Upper lobe of left lung (tissue), 4 donors: ENCODE data around the gene TBPL2.

Experiments used
- POLR2A ChIP-seq, 4 donors: fragments of 450-650 bp; IDR thresholded peaks; one replicate each; pipeline ENCODE4 v1.5.1; 2016 to 2017; ENCODE audit warnings: antibody characterized with exemption in 4 of 4, mild to moderate bottlenecking in 2 of 4
- POLR2AphosphoS5 ChIP-seq, 2 donors: sonication (generic); formaldehyde crosslinking; IDR thresholded peaks; one replicate each; pipeline ENCODE4 v1.5.1; 2017; ENCODE audit warnings: antibody characterized with exemption in 2 of 2

DNA sequence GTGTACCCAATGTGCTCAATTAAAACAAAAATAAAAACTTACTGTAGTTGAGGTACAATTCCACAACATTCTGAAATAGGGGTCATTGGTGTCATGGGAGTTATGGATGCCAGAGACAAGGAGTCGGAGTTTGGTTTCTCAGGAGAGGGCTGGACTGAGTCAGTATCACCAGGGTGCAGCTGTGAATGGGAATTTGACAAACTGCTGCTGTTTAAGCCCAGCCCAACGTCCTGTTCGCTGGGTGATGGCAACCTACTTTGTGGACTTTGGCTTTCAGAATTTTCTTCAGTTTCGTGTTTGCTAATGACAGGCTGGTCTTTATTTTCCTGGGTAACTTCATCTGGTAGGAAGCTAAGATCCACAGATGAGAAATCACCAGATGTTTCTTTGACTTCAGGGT, 3.9 kb downstream of the TBPL2 start:
- TF ChIP-seq POLR2A (IDR thresholded peaks at IDR 0.05): no peak
- TF ChIP-seq POLR2AphosphoS5 (IDR thresholded peaks at IDR 0.05): no peak
